GM08714 (cell line): ENCODE data around the gene TBXAS1.
"Not testable (repeated sequence)": the region's sequence is repeated elsewhere in the genome, so short reads cannot be mapped to it uniquely, and the experiment has no call there.

ENCODE experiments used
- H3K4me3 ChIP-seq: fragments of 200-500 bp; sonication (Bioruptor generic); 2 replicates; pipeline ENCODE4 v1.5.1; 2014; ENCODE audit warnings: mild to moderate bottlenecking, low read length, inconsistent platforms
- ZNF274 ChIP-seq: IDR thresholded peaks from 2 replicates; pipeline ENCODE4 v1.6.1; 2012; ENCODE audit warnings: mild to moderate bottlenecking, low read depth, low read length

The TBXAS1 gene

GRCh38 chr7:139899328-139899955, 70.4 kb downstream of the TBXAS1 start:
- no peak overlapping the region for H3K4me3 ChIP-seq

GRCh38 chr7:139900326-139900725, 71.3 kb downstream of the TBXAS1 start:
- no peak overlapping the region for H3K4me3 ChIP-seq
- TF ChIP-seq ZNF274 = no peak

More at GRCh38 chr7:139899328-139899955, 70.4 kb downstream of the TBXAS1 start:
- TF ChIP-seq ZNF274 = no peak

- no peak for TF ChIP-seq ZNF274
These were observed 72.2 kb downstream of the TBXAS1 start for GRCh38 chr7:139901056-139901795.

DNA sequence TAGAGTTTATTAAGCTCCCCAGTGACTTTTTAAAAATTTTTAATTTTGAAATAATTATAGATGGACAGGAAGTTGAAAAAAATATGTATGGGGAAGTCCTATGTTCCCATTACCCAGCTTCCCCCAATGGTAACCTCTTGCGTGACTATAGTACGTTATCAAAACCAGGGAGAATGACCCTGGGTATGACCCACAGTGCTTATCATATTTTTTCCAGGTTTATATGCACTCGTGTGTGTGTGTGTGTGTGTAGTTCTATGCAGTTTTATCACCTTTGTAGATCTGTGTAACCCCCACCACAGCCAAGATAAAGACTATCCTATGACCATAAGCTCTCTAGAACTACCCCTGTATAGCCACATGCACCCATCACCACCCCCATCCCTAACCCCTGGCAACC, 72.8 kb downstream of the TBXAS1 start:
- TF ChIP-seq ZNF274 = no peak
- H3K4me3 ChIP-seq = no peak overlapping the region

More at GRCh38 chr7:139901056-139901795, 72.2 kb downstream of the TBXAS1 start:
- H3K4me3 ChIP-seq = no peak overlapping the region

GRCh38 chr7:139902436-139903102, 73.5 kb downstream of the TBXAS1 start:
- TF ChIP-seq ZNF274 = no peak

GRCh38 chr7:139903103-139903477, 74.0 kb downstream of the TBXAS1 start:
- not testable (repeated sequence) for H3K4me3 ChIP-seq

More at GRCh38 chr7:139902436-139903102, 73.5 kb downstream of the TBXAS1 start:
- no peak overlapping the region for H3K4me3 ChIP-seq

DNA sequence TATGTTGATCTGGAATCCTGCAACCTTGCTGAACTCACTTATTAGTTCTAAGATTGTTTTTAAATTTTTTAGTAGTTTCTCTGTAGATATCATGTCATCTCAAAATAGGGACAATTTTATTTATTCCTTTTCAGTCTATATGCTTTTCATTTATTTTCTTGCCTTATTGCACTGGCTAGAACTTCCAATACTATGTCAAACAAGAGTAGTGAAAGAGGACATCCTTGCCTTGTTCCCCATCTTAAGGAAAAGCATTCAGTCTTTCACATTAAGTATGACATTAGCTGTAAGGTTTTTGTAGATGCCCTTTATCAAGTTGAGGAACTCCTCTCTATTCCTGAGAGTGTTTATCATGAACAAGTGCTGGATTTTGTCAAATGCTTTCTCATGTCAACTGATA, 77.8 kb downstream of the TBXAS1 start:
- no peak for TF ChIP-seq ZNF274
- H3K4me3 ChIP-seq = no peak overlapping the region

- no peak for TF ChIP-seq ZNF274
- H3K4me3 ChIP-seq = no peak overlapping the region
These were observed 79.7 kb downstream of the TBXAS1 start for GRCh38 chr7:139908792-139909191.

DNA sequence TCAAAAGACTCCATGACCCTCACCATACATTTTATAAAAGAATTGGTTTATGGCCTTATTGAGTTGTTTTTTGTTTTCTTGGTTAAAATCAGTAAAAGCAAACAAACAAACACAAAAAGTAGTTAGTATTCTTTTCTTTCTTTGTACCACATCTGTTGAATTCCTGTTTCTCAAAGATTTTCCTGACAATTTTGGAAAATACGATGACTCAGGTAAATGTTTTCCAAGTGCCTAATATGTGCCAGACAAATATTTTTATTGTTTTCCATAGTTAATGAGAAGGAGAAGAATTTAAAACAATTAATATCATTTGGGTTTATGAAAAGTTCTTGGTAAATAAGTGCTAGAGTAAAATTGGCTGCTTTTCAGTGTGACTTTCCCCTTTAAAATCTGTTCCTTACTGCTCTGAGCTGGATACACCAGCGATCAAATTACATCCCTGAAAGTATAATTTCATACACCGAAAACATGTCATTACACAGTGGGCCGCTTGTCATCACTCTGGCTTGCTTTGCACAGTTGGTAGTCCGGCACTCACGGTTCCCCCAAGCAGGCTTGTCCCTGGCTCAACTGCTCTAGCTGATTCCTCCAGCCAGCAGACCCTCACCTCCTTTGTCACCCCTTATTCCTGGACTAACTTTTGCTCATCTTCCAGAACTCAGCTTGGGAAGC, 80.5 kb downstream of the TBXAS1 start:
- TF ChIP-seq ZNF274 = no peak
- no peak overlapping the region for H3K4me3 ChIP-seq

GRCh38 chr7:139913021-139913844, 84.2 kb downstream of the TBXAS1 start:
- no peak for TF ChIP-seq ZNF274

DNA sequence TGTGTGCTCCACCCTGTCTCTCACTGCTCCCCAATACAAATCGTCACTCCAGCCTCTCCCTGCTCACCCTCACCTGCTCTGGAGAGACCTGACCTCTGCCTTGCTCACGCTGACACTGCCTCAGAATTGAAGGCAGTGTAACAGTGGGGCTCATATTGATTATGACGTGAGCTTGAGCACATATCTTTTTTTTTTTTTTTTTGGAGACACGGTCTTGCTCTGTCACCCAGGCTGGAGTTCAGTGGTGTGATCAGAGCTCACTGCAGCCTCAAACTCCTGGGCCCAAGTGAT, 84.7 kb downstream of the TBXAS1 start:
- H3K4me3 ChIP-seq = no peak overlapping the region
- no peak for TF ChIP-seq ZNF274

More at GRCh38 chr7:139913021-139913844, 84.2 kb downstream of the TBXAS1 start:
- H3K4me3 ChIP-seq = no peak overlapping the region

DNA sequence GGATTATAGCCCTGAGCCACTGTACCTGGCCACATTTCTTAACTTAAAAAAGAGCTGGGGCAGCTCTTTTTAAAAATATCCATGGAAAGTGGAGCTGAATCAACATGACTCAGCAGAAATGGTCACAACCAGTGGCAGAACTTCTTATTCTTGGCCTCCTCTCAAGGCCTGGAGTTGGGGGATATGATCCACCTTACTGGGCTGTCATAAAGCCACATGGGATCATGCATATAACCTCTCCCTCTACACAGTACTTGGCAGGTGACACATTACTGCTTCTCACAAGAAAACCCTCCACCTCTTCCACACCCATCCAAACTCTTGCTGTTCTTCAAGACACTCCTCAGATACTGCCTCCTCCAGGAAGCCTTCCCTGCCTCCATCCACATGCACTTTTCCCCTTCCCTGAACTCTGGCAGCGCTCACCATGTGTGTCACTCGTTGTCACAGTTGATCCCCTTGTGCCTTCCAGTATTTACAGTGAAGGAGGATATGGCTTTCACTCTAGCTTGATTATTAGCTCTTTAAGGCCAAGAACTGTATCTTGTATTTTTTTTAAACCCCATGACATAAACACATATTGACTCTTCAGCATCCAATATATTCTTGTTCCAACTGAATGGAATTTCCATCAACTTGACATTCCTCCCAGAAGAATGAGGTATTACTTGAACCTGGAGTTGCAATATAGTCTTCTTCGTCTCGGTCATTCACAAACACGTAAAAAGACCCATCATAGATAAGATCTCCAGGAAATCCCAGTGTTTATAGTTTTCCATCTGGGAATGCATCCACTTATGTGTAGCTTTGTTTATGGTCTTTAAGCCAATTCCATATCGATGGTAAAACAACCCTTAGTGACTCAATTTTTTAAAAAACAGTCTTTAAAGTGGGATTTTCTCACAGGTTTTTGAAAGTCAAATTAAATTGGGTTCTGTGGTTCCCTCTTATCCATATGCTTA, 85.5 kb downstream of the TBXAS1 start:
- TF ChIP-seq ZNF274 = no peak
- H3K4me3 ChIP-seq = no peak overlapping the region
